Fibroblast of peridontal ligament (primary cell): Measurements from ENCODE around the gene CNPPD1.
"Not testable (repeated sequence)": the region's sequence is repeated elsewhere in the genome, so short reads cannot be mapped to it uniquely, and the experiment has no call there.

Experiments used
- DNase-seq: peaks from one replicate; pipeline ENCODE4 v3.0.0-alpha.2; 2010; ENCODE audit errors: extremely low read depth

The CNPPD1 gene

DNA sequence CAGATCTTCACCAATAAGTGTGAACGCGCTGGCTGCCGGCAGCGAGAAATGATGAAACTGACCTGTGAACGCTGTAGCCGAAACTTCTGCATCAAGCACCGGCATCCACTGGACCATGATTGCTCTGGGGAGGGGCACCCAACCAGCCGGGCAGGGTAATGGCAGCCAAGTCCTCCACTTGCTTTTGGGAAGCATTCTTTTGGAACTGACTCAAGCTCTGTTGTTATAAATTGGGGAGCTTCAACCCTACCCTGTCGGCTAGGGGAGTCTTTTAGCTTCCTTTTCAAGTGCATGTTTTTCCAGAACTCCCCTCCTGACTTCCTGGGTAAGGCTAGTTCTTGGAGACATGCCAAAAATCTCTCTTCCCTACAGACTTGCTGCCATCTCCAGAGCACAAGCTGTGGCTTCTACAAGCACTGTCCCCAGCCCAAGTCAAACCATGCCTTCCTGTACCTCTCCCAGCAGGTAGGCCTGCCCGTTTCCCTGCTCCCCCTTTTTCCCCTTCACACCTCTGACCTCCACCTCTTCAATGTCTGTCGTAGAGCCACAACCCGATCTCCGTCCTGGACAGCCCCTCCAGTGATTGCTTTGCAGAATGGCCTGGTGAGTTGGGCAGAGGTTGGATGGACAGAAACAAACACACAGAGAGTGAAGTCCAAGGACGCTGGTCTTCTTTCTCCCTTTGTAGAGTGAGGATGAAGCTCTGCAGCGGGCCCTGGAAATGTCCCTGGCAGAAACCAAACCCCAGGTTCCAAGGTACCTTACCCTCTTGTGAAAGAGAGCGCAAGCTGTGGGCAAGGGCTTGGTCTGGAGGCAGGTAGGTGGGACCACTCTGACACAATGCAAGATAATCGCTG is 31.4 kb upstream of the CNPPD1 start:
- peak; percentile 59 for DNase-seq

DNA sequence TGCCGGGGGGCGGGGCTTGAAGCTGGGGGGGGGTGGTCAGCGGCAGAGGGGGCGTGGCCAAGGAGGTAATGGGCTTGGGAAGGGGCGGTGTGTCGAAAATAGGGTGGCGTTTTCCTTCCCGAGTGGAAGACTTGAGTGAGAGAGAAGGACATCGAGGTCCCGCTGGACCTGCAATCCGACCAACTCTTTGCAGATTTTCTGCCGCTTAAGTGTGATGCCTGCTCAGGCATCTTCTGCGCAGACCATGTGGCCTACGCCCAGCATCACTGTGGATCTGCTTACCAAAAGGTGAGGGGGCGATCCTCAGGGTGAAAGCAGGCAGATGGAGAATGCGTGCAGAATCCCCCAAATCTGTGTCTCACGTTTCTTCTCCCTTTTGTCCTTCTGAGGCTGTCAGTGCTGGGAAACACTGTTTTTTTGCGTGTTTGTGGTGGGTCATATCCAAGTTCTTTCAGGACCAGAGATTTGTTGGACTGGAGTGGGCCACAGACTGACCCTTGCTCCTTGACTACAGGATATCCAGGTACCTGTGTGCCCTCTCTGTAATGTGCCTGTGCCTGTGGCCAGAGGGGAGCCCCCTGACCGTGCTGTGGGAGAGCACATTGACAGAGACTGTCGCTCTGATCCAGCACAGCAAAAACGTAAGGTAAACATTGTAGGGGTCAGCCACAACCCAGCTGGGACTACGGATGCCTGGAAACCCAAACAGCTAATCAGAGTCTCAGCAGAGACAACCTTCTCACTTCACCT is 30.6 kb upstream of the CNPPD1 start:
- DNase-seq: no peak

DNA sequence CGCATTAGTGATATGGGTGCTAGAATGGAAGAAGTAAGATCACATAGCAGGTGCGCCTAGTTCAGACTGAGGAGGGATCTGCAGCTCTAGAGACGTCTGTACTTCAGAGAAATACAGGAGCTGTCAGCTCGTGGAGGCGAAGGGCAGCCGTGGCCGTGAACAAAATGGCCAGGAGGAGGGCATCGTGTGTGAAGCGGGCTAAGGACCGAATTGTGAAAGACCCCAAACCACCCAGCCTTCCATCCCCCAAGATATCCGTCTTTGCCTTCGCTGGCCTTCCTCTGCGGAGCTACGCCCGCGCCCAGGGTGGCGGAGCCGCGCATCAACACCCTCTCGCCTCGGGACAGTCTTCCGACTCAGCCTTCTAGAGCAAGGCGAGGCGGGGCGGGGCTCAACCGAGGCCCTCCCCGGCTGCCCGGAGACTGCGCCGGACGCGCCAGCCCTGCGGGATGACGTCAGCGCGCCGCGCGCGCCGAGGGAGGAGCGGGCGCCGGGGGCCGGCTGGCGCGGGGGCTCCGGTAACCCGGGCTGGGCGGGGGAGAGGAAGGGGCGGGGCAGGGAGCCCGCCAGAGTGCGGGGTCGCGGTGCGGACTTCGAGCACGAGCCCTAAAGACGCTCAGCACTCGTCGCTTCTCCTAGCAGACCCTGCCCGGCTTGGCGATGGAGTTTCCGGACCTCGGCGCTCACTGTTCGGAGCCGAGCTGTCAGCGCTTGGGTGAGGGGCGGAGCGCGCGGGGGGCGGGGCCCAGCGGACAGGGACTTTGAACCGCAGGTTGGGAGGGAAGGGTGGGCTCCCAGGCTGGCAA is 29.8 kb upstream of the CNPPD1 start, which contains the start of gene ZFAND2B:
Gene ZFAND2B, plus strand, starts transcription at position 455 of the 806 bp plus-strand sequence. Its CDS starts 206 bp downstream, at position 661.
- peak; percentile 84 for DNase-seq

DNA sequence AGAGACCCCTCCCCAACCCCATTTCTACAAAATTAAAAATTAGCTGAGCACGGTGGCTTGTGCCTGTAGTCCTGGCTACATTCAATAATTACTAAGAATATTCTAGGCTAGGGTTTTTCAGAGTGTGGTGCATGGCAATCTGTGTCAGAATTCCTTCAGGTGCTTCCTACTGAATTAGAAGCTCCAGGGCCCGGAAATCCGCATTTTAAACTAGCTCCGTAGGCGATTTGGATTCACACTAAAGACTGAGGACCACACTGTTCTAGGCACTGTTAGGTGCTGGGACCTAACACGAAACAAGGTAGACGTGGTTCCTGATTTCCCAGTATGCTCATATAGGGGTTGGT is 29.2 kb upstream of the CNPPD1 start:
- DNase-seq: no peak

DNA sequence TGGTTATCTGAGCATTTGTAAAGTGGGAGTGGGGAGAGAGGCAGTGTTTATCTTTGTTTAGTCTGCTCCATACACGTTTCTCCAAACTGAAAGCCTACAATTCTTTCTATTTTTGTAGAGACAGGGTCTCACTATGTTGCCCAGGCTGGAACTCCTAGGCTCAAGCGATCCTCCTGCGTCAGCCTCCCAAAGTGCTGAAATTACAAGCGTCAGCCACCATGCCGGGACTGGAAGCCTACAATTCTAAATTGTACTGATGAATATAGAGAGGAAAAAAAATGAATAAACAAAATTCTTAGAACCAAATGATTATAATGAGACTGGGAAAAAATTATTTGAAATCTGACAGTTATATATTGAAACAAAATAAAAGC is 28.4 kb upstream of the CNPPD1 start:
- DNase-seq: no peak

DNA sequence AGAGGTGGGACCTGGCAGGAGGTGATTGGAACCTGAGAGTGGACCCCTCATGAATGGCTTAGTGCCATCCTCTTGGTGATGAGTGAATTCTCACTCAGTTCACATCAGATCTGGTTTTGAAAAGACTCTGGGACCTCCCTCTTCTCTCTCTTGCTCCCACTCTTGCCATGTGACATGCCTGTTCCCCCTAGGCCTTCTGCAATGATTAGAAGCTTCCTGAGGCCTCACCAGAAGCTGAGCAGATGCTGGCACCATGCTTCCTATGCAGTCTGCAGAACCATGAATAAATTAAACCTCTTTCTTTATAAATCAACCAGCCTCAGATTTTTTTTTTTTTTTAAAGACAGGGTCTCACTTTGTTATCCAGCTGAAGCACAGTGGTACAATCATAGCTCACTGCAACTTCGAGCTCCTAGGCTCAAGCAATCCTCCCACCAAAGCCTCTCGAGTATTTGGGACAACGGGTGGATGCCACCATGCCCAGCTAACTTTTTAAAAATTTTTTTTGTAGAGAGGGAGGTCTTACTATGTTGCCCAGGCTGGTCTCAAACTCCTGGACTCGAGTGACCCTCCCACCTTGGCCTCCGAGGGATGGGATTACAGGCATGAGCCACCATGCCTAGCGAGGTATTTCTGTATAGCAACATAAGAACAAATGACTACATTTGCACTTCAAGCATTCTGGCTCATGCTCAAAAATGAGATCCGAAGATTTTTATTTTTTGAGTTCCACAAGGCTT is 27.9 kb upstream of the CNPPD1 start:
- no peak for DNase-seq

DNA sequence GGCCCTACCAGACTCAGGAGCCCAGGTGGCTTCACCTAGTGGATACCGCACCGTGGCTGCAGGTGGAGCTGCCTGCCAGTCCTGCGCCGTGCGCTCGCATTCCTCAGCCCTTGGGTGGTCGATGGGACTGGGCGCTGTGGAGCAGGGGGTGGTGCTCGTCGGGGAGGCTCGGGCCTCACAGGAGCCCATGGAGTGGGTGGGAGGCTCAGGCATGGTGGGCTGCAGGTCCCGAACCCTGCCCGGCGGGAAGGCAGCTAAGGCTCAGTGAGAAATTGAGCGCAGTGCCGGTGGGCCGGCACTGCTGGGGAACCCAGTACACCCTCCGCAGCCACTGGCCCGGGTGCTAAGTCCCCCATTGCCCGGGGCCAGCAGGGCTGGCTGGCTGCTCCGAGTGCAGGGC is 24.6 kb upstream of the CNPPD1 start:
- DNase-seq: not testable (repeated sequence)

DNA sequence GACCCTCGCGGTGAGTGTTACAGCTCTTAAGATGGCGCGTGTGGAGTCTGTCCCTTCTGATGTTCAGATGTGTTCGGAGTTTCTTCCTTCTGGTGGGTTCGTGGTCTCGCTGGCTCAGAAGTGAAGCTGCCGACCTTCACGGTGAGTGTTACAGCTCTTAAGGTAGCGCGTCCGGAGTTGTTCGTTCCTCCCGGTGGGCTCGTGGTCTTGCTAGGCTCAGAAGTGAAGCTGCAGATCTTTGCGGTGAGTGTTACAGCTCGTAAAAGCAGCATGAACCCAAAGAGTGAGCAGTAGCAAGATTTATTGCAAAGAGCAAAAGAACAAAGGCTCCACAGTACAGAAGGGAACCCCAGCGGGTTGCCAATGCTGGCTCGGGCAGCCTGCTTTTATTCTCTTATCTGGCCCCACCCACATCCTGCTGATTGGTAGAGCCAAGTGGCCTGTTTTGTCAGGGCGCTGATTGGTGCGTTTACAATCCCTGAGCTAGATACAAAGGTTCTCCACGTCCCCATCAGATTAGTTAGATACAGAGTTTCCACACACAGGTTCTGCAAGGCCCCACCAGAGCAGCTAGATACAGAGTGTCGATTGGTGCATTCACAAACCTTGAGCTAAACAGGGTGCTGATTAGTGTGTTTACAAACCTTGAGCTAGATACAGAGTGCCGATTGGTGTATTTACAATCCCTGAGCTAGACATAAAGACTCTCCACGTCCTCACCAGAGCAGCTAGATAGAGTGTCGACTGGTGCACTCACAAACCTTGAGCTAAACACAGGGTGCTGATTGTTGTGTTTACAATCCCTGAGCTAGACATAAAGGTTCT is 24.0 kb upstream of the CNPPD1 start:
- not testable (repeated sequence) for DNase-seq

DNA sequence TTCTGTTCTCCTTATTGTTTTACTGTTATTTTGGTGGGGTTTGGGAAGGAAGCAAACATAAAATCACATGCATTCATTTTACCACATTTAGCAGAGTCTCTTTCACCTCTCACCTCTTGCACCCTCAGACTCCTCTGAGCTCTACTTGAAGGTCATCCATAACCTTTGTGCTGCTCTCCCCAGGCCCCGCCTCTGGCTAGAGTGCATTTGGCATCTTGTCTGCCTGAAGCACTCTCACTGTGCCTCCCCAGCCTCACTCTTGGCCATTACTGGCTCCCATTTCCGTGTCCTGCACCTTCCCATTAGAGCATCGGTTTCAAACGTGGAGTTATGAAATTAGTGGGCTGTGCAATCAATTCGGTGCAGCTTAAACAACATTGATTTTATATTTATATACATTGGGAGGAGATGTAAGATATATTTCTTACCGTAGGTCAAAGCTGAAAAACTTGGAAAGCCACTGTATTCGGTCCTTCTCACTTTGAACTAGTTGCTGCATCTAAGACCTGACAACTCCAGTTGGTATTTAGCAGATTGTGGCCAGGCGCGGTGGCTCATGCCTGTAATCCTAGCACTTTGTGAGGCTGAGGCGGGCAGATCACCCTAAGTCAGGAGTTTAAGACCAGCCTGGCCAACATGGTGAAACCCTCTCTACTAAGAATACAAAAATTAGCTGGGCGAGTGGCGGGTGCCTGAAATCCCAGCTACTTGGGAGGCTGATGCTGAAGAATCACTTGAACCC is 22.9 kb upstream of the CNPPD1 start:
- no peak for DNase-seq

DNA sequence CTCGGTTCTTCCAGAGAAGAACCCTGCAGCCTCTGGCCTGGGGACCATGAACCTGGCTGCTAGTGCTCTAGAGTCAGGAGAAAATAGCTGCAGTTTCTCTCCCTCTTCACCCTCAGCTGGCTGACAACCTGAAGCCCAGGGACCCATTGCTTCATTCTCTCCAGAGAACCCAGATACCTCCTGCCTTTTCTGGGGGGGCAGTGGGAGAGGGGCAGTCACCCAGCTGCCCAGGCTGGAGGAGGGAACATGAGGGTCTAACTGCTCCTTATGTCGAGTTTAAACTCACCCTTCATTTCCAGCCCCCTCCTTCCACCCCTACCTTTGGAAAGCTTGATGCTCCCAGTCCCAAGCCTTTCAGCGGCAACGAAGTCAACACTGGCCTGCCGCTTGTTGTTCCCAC is 22.2 kb upstream of the CNPPD1 start:
- DNase-seq: no peak

DNA sequence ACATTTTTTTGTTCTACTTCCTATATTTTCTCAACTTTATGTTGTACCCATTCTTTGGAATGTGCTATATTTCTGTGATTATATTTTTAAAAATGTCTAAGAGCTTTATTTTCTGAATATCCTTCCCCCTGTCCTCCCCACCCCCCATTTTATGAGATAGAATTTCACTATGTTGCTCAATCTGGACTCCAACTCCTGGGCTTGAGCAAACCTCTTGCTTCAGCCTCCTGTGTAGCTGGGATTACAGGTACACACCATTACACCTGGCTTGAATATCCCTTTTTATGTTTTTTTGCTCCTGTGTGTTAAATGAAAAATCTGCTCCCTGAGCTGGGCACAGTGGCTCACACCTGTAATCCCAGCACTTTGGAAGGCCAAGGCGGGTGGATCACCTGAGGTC is 20.7 kb upstream of the CNPPD1 start:
- DNase-seq: no peak

DNA sequence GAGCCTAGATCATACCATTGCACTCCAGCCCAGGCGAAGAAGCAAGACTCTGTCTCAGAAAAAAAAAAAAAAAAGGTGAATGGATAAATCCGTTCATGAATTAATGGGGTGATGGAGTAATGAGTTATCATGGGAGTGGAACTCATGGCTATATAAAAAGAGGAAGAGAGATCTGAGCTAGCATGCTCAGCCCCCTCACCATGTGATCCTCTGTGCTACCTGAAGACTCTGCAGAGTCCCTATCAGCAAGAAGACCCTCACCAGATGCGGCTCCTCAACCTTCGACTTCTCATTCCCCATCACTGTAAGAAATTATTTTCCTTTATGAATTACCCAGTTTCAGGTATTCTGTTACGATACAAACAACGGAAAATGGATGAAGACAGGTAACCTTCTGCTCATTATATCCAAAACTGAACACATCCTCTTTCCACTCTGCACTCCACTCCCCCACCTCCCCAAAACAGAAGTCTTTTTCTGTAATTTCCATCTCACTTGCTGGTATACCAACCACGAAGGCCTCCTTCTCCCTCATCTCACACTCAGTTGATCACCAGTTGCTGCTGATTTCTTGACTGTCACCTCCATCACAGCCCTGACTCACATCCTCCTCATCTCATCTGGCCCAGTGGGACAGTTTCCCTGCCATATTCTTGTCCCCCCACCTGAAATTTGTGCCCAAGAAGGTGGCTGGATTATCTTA is 10.2 kb upstream of the CNPPD1 start:
- no peak for DNase-seq

DNA sequence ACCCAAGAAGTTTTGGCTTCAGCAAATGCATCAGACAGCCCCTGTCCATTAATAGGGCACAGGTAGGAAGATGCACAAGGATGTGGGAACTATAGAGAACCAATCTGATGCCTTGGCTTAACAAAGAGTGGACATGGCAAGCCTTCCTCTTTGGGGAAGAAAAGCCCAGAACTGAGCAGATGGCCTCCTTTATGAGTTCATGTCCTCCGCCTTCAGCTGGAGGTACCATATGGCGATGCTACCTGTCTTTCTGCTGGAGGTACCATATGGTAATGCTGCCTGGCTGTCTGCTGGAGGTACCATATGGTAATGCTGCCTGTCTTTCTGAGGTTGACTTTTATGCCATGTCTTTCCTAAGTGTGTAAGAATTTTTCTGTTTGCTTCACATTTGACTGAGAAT is 7.4 kb upstream of the CNPPD1 start:
- no peak for DNase-seq

DNA sequence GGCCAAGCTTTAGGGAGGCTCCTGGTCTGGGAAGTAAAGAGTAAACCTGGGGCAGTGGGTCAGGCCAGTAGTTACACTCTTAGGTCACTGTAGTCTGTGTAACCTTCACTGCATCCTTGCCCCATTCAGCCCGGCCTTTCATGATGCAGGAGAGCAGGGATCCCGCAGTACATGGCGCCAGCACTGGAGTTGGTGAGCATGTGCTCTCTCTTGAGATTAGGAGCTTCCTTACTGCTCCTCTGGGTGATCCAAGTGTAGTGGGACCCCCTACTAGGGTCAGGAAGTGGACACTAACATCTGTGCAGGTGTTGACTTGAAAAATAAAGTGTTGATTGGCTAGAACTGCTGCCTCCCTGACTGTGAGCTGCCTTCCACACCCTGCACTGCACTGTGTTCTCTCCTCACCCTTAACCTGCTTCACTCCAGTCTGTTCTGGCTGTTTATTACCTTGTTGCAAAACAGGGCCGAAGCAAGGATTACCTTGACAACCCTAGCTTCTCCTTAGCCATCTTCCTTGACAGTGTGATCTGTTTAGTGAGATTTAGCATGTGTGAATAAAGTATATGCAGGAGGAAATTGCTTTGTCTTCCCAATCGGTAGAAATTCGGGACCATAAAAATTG is 6.5 kb upstream of the CNPPD1 start:
- no peak for DNase-seq

DNA sequence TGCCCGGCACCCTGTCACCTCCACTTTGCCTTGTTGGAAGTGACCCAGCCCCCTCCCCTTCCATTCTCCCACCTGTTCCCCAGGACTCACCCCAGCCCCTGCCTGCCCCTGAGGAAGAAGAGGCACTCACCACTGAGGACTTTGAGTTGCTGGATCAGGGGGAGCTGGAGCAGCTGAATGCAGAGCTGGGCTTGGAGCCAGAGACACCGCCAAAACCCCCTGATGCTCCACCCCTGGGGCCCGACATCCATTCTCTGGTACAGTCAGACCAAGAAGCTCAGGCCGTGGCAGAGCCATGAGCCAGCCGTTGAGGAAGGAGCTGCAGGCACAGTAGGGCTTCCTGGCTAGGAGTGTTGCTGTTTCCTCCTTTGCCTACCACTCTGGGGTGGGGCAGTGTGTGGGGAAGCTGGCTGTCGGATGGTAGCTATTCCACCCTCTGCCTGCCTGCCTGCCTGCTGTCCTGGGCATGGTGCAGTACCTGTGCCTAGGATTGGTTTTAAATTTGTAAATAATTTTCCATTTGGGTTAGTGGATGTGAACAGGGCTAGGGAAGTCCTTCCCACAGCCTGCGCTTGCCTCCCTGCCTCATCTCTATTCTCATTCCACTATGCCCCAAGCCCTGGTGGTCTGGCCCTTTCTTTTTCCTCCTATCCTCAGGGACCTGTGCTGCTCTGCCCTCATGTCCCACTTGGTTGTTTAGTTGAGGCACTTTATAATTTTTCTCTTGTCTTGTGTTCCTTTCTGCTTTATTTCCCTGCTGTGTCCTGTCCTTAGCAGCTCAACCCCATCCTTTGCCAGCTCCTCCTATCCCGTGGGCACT is 5.8 kb upstream of the CNPPD1 start:
- DNase-seq: no peak

DNA sequence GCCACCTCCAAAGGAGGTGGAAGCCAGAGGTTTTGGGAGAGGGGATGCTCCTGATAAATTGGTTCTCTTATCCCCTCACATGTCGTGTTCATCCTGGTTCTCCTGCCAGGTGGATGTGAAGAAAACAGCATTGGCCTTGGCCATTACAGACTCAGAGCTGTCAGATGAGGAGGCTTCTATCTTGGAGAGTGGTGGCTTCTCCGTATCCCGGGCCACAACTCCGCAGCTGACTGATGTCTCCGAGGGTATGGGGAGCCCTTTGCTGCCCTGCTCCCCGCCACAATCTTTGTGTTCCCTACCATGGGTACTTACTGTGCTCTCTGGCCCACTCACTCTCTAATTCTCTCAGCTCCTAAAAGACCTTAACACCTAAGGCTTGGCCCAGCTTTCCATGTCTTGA is 4.8 kb upstream of the CNPPD1 start:
- no peak for DNase-seq

DNA sequence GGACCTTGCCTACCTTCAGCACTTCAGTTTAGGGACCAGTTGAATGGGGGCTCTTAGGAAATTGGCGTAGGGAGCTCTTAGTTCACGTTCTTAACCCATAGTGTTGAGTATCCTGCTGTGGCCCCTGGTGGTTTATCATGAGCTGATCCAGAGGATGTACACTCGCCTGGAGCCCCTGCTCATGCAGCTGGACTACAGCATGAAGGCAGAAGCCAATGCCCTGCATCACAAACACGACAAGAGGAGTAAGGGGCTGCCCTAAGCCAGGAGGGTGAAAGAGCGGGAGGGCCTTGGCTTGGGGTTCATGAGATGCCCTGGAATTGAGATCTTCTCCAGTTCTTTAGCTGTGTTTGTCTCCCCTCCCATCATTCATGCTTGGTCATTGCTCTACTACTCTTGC is 4.2 kb upstream of the CNPPD1 start:
- no peak for DNase-seq
